Kidney glomerular epithelial cell (primary cell): ENCODE measurements around the gene SMIM17.
A peak's percentile ranks its signal among the peaks of the same experiment; 100 is the strongest.
"Not testable (repeated sequence)": the region's sequence is repeated elsewhere in the genome, so short reads cannot be mapped to it uniquely, and the experiment has no call there.

Experiments
- DNase-seq: peaks from one replicate; lab custom pipeline; 2025; lab: John Stamatoyannopoulos, UW

SMIM17 gene

DNA sequence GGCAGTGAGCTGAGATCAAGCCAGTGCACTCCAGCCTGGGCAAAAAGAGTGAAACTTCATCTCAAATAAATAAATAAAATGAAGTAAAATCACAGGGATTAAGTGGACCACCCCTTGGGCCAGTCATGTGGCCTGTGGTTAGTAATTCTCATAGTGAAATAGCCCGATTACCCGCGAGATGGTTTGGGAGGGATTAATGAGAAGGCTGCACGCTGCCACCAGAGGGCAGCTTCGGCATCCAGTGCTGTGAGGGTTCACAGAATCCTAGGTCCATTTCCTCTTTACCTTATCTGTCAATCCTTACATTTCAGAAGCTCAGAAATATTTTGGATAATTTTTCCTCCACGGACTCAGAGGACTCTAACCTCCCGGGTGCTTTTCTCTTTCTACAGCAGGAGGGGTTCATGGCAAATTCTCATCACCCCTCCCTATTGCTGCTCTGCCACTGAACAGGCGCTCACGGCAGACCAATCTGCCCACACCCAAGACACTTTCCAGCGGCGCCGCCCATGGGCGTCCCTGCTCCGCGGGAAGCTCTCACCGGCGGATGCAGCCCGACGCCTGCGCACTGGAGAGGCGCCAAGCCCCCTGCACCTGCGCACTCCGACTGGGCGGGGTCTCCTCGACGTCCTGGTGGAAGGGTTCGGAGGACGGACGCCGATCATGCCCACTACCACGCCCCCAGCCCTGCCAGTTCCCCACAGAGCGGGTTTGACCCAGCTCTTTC lies 17.6 kb downstream of the SMIM17 start:
- no peak for DNase-seq

DNA sequence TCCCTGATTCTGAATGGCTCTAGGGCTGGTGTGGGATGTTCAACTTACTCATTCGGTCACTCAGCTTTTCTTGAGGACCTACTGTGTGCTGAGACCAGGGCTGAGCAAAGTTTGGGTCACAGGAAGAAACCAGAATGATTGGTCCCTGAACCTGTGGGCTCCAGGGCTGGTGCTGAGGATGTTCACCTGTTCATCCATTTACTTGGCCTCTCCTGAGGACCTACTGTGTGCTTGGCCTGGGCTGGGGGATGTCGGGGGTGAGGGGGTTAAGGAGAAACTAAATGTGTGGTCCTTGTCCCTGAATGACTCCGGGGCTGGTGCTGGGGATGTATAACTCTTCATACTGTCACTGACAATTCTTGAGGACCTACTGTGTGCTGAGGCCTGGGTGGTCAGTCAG lies 18.3 kb downstream of the SMIM17 start:
- DNase-seq: no peak

DNA sequence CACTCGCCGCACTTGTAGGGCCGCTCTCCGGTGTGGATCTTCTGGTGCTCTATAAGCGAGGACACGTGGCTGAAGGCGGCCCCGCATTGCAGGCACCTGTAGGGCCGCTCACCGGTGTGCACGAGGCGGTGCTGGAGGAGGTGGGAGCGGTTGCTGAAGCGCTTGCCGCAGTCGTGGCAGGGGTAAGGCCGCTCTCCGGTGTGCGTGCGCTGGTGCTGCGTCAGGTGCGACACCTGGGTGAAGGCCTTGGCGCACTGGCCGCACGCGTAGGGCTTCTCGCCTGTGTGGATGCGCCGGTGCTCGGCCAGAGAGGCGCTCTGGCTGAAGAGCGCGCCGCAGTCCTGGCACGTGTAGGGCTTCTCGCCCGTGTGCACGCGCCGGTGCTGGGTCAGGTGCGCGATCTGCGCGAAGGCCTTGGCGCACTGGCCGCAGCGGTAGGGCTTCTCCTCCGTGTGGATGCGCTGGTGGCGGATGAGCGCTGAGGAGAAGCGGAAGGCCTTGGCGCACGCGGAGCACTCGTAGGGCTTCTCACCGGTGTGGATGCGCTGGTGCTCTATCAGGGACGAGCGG lies 21.1 kb downstream of the SMIM17 start:
- DNase-seq: no peak

DNA sequence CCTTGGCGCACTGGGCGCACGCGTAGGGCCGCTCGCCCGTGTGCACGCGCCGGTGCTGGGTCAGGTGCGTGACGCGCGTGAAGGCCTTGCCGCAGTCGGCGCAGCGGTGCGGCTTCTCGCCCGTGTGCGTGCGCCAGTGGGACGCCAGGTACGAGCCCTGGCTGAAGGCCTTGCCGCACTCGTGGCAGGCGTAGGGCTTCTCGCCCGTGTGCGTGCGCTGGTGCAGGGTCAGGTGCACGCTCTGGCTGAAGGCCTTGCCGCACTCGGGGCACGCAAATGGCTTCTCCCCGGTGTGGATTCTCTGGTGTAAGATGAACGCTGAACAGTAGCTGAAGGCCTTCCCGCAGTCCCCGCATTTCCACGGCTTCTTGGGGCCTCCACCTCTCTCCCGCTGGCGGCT lies 21.6 kb downstream of the SMIM17 start:
- no peak for DNase-seq

DNA sequence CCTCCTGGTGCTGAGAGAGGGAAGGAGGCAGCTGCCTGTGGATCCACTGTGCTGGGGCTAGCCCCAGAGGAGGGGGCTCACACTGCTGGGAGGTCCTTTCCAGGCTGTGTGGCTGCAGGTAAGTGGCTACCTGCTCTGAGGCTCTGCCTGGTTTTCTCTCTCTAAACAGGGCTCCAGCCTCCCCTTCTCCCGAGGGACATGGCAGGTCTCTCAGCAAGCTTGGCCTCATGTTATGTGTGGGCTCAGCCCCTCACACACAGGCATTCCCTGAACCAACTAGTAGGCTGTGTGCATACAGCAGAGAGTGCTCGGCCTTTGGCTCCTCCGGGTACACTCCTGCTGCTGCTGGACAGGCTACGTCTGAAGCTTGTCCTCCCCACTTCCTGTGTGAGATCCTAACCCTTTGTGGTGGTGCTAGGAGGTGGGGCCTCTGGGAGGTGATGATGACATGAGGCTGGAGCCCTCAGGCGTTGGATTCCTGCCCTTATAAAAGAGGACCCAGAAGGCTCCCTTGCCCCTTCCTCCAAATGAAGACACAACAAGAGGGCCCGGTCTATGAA lies 24.4 kb downstream of the SMIM17 start:
- DNase-seq: no peak

DNA sequence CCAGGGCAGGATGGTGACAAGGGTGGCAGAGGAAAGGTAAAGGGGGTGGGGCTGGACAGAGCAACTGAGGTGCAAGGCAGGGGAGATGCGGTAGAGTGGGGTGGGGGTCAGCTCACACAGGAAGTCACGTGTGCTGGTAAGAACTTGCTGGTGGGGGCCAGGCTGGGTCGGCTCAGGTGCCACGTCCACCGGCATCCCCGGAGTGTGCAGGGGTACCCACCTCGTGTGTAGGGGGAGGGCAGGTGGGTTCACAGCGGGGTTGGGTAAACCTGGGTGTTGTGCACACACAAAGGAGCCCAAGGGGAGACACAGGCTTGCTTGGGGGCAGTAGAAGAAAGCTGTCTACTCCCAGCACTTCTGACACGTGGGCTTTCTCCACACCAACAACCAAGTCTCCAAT lies 25.7 kb downstream of the SMIM17 start:
- DNase-seq: no peak

DNA sequence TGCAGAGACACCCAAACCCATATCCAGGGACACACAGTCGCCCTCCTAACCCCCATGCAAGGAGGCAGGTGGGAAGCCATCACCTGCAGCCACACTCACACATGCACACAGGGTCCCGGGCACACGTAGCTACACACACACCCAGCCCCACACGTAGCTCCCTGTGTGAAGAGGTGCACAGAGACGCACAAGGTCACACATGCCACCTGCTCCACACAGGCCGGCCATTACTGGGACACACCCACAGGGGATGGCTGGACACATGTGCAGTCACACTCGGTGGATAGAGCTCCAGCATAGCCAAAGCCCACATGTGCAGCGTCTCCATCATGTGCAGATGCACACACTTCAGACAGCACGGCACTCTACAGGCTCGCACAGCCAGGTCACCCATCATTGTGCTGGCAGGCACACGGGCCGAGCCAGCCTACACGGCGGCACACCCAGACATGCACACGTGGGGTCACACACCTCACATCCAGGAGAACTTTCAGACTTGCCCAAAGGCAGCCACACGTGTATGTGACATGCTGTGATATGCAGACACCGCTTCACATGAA lies 27.5 kb downstream of the SMIM17 start:
- DNase-seq: no peak

DNA sequence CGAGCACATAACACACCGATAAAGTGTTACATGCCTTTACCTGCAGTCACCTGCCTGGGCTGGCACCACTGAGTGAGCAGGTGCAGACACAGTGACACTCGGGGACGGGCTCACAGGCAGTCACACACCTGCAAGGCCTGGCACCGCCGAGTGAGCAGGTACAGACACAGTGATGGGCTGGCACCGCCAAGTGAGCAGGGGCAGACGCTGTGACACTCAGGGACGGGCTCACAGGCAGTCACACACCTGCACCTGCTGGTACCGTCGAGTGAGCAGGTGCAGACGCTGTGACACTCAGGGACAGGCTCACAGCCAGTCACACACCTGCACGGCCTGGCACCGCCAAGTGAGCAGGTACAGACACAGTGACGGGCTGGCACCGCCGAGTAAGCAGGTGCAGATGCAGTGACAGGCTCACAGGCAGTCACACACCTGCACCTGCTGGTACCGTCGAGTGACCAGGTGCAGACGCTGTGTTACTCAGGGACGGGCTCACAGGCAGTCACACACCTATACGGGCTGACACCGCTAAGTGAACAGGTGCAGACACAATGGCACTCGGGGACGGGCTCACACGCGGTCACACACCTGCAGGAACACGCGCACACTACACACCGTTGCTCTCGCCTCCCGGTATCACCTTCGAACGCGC lies 28.1 kb downstream of the SMIM17 start:
- no peak for DNase-seq

DNA sequence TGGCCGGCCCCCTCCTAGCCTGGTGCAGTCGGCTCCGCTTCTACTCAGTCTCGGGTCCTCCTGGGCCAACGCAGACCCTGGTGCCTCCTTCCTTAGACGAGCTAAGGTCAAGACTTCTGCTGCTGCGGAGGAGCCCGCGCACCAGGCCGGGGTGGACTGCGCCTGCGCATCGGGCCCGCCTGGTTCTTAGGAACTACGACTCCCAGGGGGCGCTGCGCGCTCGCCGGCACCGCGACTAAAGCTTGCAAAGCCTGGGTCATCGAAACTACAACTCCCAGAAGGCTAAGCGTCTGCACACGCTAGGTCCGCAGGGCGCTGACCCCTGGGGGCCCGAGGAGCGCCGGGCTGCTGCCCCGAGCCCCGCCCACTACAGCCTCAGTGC lies 28.6 kb downstream of the SMIM17 start, which contains the start of gene ZNF835:
ZNF835 (minus strand) TSS at position 145 of the 382 bp plus-strand sequence. CDS start 6,559 bp downstream, outside the sequence.
- DNase-seq: peak; percentile 47

DNA sequence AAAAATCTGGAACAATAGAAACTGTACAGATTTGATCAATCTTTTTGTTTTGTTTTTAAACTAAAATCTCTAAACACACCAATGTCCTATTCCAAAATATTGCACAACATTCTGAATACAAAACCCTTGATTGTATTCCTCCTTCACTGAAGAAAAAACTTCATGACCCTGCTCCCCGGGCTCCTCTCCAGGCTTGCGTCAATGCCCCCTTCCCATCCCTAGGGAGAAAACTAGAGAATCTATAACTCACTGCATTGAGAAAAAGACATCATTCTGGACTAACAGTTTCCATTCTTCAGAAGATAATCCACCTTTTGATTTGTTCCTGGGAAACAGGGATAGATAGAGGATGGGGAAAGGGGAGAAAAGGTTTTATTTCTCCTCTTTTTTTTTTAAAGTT lies 29.7 kb downstream of the SMIM17 start:
- not testable (repeated sequence) for DNase-seq

DNA sequence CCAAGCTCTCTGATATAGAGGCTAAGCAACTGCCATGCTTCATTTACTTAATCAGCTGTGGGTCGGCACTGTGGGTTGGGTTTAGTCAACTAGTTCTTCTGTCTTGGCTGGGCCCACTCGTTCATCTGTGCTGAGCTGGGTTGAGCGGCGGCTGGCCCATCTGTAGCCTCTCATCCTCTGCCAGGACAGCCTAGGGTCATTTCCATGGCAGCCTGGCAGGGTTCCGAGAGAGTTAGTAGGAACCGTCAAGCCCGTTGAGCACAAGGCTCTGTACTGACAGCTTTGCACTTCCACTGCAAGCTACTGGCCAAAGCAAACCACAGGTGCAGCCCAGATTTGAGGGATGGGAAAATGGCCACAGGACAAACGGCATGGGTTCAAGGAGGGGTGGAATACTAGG lies 35.2 kb downstream of the SMIM17 start:
- no peak for DNase-seq

DNA sequence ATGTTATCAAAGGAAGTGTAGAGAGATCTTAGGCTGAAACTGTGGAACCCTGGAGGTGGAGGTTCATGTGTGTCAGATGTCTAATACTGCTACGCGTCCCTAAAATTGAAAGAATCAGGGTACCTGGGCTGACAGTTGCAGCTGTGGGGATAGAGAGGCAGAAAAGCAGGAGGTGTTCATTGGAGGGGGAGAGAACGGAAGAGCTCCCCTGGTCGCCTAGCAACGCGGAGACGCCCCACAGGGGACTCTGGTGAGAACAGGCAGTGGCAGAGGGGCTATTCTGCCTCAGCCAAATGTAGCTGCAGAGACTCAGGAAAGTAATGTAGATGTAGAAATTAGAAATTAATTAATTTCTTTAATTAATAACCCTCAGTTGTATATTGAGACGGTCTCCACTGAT lies 38.7 kb downstream of the SMIM17 start:
- no peak for DNase-seq

DNA sequence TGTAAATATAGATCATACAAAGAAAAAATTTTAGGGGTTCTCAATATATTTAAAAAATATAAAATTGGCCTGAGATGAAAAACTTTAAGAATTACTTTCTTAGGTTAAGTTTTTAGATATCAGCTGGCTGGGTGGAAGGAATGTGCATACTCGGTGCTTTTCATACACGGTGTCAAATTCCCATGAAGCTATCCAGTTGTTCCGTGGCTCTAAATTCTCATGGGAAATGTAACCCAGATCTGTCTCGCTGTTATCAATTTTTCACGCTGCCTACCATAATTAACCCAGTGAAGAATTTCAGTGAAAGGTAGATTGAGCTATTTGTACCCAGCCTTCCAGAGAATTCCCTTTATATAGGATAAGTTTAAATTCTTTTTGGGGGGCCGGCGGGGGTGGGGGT lies 40.2 kb downstream of the SMIM17 start:
- DNase-seq: peak; percentile 7

DNA sequence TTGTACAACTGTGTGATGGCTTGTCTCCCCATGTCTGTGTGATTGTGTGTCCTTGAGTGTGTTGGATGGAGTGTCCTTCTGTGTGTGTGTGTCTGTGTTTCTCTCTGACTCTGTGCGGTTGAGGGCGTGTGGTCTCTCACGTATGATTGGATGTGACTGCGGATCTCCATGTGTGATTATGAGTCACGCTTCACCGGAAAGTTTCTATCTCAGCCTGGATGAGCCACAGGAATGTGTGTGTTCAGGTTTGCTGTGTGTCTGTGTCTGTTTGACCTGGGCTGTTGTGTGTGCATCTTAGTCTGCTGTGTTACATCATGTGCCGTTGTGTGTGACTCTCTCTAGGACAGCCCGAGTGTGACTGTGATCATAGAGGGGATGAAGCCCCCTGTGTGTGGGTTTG lies 44.1 kb downstream of the SMIM17 start:
- DNase-seq: peak; percentile 60

DNA sequence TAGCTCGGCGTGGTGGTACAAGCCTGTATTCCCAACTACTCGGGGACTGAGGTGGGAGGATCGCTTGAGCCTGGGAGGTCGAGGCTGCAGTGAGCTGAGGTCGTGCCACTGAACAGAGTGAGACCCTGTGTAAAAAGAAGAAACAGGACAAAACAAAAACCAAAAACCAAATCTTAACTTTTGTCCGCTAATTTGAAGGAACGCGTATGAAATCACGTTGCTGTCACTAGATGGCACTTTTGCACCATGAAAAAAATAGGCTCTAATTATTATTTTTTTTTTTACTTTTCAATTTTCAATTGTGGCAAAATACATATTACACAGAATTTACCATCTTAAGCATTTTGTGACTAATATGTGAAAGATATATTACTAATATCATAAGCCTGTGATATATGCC lies 46.2 kb downstream of the SMIM17 start:
- no peak for DNase-seq

DNA sequence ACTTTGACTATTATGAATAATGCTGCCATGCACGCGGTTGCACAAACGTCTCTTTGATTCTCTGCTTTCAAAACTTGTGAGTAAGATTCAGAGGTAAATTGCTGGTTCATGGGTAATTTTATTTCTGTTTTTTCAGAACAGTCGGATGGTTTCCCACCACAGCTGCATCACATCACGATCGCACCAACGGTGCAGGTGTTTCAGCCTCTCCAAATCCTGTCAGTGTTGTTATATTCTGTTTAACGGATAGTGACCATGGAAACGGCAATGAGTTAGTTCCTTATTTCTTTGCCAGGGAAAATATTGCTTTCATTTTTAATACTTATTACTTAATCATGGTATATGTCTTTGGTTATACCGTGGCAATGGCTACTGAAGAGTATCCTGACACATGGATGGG lies 47.7 kb downstream of the SMIM17 start:
- no peak for DNase-seq

DNA sequence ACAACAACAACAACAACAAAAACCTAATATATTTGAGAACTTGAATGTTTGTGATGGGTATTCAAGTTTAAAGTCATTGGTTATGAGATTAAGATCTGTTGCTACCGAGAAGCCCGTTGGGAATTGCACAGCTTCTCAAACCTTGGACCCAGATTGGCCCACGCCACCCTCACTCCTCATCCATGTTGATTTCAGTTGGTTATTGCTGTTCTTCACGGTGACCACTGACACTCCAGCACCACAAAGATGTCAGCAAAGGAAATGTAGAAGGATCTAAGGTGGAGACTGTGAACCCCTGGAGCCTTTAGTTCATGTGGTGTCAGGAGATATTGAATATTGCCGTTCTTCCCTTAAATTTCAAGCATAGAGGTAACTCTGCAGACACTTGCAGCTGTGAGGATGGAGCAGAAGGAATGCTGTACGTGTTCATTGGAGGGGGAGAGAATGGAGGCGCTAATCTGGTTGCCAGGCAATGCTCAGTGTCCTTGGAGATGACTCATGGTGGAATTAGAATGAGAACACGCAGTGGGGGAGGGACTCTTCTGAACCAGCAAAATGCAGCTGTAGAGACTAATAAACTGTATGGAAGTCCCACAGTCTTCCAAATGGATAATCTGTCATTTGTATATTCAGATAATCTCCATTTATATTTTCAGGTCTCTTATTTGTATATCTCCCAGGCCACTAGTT lies 49.4 kb downstream of the SMIM17 start:
- peak; percentile 48 for DNase-seq

DNA sequence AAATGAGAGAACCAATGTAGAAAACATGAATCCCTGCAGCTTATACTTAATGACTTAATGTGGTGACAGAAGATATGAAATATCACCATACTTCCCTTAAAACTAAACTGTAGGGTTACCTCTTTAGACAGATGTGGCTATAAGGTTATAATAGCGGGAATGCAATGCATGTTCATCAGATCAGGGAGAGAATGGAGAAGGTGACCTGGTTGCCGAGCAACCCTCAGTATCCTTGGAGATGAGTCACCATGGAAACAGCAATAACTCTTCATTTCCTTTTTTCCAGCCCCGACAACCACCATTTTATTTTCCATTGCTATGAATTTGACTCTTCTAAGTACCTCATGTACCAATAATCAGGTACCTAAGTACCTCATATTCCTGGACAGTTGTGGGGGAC lies 56.6 kb downstream of the SMIM17 start:
- no peak for DNase-seq

DNA sequence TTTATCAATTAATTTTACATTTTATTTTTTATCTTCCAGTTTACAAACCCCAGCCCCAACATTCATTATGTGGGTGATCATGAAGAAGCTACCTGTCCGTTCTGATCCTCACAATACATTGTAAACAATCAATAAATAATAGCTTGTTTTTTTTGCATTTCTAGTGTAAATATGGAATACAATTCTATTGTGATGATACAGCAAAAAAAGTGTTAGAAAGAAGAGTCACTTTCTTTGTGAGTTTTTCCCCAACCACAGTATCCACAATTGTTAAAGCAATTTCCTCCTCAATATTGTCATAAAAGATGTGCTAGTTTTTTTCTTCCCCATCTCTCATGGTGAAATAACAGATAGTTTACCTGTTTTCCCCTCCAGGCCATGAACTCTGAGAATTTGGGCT lies 58.9 kb downstream of the SMIM17 start:
- DNase-seq: no peak

DNA sequence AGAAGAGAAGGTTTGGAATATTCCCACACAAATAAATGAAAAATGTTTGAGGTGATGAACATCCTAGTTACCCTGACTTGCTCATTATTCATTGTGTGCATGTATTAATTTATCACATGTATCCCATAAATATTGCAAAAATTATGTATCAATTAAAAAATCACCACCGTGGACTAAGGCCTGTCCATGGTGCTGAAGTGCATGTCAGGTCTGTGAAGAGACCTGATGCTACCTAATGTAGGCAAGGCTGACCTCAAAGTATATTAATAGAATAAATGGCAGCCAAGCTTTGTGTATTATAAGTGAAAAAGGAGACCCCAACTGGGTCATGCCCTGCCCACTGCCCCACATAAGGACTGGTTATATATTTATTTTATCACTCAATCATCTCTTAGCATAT lies 63.0 kb downstream of the SMIM17 start:
- DNase-seq: no peak
